CD4-positive, alpha-beta T cell treated with Interleukin-15 for 1 hour (primary cell): ENCODE results near the gene TMEM238.
A peak's percentile ranks its signal among the peaks of the same experiment; 100 is the strongest.

Experiments used
- DNase-seq: peaks from one replicate; pipeline ENCODE4 v3.0.0-alpha.2; 2020

TMEM238 gene

GRCh38 chr19:55354698-55355212 is 29.3 kb downstream of the TMEM238 start, which contains the start of gene COX6B2:
Gene COX6B2 (minus strand): TSS chr19:55354719. CDS start chr19:55354521, 198 bp downstream.
- no peak for DNase-seq

- DNase-seq, result peak; percentile 81
Observed at GRCh38 chr19:55353803-55354697, 30.0 kb downstream of the TMEM238 start.

- DNase-seq, result no peak
Observed at GRCh38 chr19:55353356-55353802, 30.7 kb downstream of the TMEM238 start.

- no peak for DNase-seq
Observed at GRCh38 chr19:55352549-55353145, 31.4 kb downstream of the TMEM238 start.

- DNase-seq, result no peak
Observed at GRCh38 chr19:55352040-55352439, 32.1 kb downstream of the TMEM238 start.

GRCh38 chr19:55350620-55351315 is 33.3 kb downstream of the TMEM238 start:
- no peak for DNase-seq

GRCh38 chr19:55348317-55349034 is 35.6 kb downstream of the TMEM238 start:
- DNase-seq, result no peak

GRCh38 chr19:55347442-55348009 is 36.6 kb downstream of the TMEM238 start:
- DNase-seq, result no peak

- DNase-seq, result no peak
Observed at GRCh38 chr19:55346725-55347441, 37.2 kb downstream of the TMEM238 start.

GRCh38 chr19:55345818-55346724 is 38.0 kb downstream of the TMEM238 start:
- DNase-seq, result no peak

GRCh38 chr19:55345101-55345817 is 38.8 kb downstream of the TMEM238 start:
- no peak for DNase-seq

- no peak for DNase-seq
Observed at GRCh38 chr19:55344444-55344843, 39.6 kb downstream of the TMEM238 start.

GRCh38 chr19:55341595-55342531 is 42.2 kb downstream of the TMEM238 start:
- DNase-seq, result no peak

- DNase-seq, result peak; percentile 57
Observed at GRCh38 chr19:55341171-55341588, 42.9 kb downstream of the TMEM238 start.

GRCh38 chr19:55340784-55341147 is 43.3 kb downstream of the TMEM238 start:
- no peak for DNase-seq

- peak; percentile 55 for DNase-seq
Observed at GRCh38 chr19:55339889-55340783, 44.0 kb downstream of the TMEM238 start.

GRCh38 chr19:55339105-55339888 is 44.8 kb downstream of the TMEM238 start, which contains the start of gene KMT5C:
Gene KMT5C (plus strand): TSS chr19:55339876. CDS start chr19:55341937, 2,061 bp downstream.
- DNase-seq, result peak; percentile 100
